ENCODE data around the gene IPO13. TPM values are rescaled to one million over a fixed set of nuclear protein-coding genes. Genes with fewer than 3 reads are reported as not detected.

IPO13 gene
- total RNA-seq, 1 donor from 2014 or later, result 22.1 TPM

DNA sequence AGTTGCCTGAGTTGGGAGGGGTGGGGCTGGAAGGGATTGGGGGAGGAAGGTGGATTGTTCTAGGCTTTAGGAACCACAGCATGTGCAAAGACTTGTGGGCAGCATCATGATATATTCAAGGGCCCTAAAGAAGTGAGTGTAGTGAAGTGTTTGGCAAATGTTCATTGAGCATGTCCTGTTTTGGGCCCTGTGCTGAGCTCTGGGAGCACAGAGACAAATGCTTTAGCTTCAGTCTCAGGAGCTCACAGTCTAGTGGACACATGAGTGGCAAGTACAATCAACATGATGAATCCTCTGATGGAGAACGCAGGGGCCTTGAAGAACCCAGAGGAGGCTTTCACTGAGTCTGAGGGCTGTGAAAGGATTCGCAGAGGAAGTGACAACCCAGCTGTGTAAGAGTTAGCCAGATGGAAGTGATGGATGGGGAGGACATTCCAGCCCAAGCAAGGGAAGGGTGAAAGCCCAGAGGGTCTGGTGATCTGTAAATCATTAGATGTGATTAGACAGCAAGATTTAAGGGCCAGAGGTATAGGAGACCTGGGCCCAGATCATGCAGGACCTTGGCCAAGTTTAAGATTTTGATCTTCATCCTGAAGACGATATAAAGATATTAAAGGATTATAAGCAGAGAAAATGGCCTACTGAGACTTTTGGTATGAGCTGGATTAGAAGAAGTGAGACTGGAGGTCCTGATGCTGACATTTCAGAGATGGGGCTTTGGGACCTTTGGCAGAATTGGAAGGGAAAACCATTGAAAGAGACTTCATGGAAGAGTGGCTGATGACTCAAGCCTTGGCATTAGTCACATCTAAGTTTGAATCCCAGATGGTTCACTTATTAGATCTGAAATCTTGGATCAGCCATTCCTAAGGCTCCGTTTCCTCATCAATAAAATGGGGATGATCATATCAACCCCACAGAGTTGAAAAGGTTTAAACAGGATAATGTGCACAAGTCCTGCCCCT lies 4.6 kb downstream of the IPO13 start:
- DNase-seq (ENCODE audit: low spot score), result no peak

DNA sequence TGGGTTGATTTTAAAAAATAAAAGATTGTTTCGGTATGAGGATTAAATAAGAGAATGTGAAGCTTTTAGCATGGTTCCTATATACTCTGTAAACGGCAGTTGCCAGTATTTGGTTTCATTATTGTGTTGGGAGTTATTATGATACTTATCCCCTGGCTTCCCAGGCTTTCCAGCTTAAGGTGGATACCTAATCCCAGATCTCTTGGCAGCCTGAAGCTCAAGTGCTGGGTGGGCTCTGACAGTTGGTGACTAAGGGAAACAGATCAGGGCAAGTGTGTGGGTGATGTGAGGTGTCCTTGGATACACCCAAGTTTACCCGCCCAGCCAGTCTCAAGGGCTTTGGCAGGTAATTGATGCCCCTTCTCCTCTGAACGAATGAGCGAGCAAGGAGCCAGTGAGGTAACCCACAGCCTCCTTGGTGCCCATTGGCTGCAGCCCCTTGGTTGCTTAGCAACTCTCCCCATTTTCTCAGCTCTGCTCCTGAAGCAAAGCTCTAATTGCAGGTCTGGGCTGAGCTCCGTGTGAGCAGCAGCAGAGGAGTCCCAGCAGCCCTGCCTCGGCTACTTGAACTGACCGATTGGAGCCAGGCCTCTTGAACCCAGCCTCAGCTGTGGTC lies 6.1 kb downstream of the IPO13 start:
- DNase-seq (ENCODE audit: low spot score), result no peak

DNA sequence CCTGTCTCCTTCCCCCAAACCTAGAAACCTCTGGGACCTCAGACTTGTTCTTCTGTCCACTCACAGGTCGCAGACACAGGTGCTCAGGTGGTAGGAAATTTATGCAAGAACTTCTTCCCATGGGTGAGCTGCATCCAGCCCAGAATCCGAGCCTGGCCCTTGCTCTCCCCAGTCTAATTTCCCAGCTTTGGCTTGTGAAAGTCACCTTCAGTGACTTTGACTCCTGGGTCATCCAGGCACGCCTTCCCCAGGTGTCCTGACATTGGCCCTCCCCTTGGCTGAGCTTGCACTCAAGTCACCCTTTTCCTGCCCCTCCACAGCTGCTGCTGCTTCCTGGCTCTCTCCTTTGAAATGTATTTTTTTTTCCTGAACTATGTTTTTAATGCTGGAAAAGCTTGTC lies 6.6 kb downstream of the IPO13 start:
- DNase-seq (ENCODE audit: low spot score), result no peak

DNA sequence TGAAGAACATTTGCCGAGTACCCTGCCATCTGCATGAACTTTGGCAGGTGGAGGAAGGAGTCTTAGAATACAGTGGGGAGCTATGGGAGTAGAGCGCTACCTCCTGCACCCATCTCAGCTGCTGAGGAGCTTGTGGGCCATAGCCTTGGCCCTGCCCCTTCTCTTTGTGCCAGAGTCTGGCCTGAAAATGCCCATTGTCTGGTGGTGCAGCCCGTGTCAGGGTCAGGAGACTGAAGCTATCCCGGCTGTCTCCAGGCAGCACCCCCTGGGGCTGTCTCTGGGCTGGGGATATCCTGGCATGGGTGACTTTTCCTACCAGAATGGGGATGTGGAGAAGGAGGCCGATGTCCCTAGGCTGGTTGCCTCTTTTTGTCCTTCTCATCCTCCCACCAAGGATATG lies 7.3 kb downstream of the IPO13 start:
- DNase-seq (ENCODE audit: low spot score), result no peak

DNA sequence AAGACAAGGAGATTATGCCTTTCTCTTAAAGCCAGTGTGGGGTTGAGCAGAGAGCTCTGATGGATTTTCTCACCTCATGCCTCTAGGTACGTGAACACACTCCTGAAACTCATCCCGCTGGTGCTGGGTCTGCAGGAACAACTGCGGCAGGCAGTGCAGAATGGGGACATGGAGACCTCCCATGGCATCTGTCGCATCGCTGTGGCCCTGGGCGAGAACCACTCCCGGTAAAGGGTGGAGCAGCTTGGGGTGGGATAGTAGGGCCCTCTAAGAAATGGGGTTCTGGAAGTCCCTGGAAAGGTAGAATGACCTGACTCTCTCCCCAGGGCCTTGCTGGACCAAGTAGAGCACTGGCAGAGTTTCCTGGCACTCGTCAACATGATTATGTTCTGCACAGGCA lies 9.5 kb downstream of the IPO13 start:
- no peak for DNase-seq (ENCODE audit: low spot score)

DNA sequence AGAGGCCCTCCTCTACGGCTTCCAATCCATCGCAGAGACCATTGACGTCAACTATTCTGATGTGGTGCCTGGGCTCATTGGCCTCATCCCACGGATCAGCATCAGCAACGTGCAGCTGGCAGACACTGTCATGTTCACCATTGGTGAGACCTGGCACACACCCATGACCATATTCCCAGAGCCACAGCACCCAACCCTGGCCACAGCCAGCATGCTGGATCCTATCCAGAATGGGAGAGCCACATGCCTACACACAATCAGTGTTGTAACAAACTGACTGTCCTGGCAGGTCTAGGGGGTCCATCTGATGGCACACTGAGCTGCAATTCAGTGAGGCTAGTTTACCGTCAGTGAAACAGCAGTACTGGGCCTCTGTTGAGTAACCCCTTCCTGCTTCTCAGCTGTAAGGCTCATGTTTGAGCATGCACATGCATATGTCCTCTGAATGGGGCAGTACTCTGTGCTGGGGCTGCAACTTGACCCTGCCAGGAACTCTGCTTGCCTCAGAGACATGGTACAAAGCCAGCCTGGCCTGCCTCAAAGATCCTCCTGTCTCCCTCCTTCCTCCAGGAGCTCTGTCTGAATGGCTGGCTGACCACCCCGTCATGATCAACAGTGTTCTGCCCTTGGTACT lies 10.8 kb downstream of the IPO13 start:
- no peak for DNase-seq (ENCODE audit: low spot score)

DNA sequence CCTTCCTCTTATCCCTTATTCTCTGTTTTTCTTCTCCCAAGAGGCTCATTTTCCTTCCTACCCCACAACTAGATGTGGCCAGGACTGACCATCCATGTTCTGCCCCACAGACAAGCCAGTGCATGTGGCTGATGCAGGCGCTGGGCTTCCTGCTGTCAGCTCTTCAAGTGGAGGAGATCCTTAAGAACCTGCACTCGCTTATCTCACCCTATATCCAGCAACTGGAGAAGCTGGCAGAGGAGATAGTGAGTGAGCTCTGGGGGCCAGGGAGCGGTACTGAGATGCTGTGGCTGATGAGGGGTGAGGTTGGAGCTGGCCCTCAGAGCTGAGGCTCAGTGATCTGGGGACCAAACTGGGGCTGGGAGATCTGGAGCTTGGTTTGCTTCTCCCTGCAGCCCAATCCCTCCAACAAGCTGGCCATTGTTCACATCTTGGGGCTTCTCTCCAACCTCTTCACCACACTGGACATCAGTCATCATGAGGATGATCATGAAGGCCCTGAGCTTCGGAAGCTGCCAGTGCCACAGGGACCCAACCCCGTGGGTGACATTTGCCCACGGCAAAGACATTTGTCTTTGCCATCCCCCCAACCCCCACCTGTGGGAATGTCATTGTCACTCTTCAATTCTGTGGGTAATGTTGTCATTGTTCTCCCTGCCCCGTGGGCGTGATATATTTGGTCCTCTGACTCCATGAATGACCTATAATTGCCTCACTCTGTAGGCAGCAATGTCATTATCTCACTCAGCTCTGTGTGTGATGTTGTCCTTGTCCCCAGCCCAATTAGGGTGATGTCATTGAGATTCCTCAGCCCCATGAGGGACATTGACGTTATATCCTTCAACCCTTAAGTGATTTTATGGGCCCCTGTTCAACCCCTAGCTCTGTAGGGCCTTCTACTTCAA lies 11.9 kb downstream of the IPO13 start:
- no peak for DNase-seq (ENCODE audit: low spot score)

DNA sequence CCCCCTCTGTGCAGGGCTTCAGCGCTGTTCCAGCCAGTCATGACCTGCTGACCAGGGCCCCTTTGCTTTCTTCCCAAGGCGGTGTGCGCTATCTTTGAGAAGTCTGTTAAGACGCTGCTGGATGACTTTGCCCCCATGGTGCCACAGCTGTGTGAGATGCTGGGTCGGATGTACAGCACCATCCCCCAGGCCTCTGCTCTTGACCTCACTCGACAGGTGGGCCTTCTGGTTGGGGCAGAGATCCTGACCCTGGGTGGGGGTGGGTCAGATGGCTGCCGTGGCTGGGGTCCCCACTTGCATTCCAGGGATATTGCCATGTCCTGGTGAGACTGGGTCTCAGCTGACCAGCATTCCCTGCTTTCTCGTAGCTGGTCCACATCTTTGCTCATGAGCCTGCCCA lies 14.0 kb downstream of the IPO13 start:
- no peak for DNase-seq (ENCODE audit: low spot score)

DNA sequence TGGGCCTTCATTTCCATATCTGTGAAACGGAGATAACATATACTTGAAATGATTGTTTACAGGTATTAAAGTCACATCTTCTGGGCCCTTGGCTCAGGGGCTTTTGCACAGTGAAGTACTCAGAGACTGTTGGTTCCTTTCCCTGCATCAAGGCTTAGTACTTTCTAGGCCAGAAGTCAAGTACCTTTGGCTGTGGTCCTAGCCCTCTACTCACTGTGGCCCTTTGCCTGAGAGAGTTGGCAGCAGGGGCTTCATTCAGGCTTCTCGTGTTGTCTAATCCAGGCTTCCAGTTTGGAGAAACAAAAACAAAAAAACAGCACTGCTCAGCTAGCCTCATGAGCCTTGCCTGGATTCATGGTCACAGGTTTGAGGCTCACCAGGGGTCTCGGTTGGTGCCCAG lies 14.9 kb downstream of the IPO13 start:
- DNase-seq (ENCODE audit: low spot score), result no peak

DNA sequence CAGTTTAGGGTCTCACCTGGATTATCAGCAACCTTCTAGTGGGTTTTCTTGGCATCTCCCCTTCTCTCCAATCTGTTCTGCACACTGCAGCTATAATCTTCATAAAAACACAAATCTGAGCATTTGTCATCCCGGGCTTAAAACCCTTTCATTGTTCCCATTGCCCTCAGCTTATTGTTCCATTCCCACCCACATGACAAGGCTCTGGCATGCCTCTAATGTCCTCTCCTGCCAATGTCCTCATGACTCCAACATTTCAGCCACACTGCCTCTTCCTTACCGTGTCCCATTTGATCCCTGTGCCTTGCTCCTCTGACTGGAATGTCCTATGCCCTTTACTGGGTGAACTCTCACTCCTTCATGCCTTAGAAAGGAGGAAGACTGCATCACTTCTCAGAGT lies 15.6 kb downstream of the IPO13 start:
- no peak for DNase-seq (ENCODE audit: low spot score)

DNA sequence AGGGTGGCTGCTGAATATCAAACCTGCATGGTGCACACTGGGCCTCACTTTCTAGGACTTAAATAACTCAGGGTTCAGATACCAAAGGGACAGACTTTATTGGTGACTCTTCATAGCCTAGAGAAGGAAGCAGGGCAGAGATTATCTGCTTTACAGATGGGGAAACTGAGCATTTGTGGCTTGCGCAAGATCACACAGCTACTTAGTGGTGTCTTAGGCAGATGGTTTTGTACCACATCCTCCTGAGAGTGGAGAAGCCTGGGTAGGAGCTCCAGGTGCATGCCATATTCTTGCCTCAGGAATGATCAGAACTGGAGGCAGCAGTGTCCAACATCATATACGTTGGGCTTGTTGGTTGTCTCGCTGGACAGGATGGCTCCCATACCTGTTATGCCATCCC lies 16.3 kb downstream of the IPO13 start:
- no peak for DNase-seq (ENCODE audit: low spot score)

DNA sequence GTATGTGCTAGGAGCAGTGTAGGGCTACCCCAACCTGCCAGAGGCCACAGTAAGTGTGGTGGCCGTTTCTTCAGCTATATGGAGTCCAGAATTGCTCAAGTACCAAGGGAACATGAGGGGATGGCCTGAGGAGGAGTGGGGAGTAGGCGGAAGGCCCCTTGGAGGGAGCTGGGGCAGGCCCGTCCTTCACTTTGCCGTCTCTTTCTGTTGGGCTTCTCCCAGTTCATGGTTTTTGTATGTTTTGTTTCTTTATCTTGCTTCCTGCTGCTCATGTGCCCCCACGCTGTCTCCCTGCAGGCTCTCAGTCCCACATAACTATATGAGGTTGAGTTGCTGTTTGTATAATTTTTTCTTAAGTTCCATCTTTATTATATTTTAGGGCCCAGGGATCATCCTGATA lies 17.1 kb downstream of the IPO13 start:
- no peak for DNase-seq (ENCODE audit: low spot score)

DNA sequence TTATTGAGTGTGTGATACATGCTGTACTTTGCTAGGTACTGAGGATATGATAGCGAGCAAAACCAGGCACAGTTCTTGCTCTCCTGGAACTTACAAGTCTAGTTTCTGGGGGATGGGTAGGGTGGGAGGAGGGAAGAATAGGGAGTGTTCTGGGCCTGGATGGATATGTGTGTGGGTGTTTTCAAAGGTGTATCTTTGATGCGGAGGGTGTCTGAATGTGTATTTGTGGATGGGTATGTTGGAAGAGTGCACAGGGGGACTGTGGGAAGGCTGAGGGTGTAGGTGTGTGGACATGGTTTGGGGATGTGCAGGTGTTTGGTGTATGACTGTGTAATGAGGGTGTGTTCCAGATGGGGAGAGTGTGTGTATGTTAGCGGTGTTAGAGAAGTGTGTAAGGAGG lies 18.6 kb downstream of the IPO13 start:
- DNase-seq (ENCODE audit: low spot score), result no peak

DNA sequence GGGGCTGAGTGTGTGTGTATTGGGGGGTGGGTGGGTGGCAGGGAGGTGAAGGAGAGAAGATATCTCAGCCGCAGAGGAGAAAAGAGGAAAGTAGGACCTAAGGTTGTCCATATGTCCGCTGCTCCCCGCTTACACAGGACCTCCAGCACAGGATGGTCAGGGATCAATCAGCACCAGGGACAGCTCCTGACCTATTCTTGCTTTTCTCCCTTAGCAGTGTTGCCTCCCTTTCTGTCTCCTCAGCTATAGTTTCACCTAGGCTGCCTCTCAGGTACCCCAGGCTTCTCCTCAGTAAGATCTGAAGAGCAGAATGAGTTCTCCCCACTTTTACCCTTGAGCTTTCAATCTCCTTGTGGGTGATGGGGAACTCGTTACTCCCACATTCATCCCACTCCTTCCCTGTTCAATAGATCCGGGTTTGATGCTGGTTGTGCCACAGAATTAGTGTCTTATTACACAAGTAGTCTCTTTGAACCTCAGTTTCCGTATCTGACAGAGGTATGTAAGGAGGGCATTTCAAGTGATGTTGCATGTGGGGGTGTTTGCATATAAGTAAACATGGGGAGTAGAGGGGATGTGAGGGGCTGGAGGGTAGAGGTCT lies 21.7 kb downstream of the IPO13 start:
- DNase-seq (ENCODE audit: low spot score), result no peak

DNA sequence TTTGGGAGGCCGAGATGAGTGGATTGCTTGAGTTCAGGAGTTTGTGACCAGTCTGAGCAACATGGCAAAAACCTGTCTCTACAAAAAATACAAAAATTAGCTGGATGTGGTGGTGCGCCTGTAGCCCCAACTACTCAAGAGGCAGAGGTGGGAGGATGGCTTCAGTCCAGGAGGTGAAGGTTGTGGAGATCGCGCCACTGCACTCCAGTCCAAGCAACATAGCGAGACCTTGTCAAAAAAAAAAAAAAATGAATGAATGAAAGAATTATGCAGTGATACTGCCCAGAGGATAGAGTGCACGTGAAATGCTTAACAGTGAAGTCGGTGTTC lies 22.6 kb downstream of the IPO13 start:
- no peak for DNase-seq (ENCODE audit: low spot score)

DNA sequence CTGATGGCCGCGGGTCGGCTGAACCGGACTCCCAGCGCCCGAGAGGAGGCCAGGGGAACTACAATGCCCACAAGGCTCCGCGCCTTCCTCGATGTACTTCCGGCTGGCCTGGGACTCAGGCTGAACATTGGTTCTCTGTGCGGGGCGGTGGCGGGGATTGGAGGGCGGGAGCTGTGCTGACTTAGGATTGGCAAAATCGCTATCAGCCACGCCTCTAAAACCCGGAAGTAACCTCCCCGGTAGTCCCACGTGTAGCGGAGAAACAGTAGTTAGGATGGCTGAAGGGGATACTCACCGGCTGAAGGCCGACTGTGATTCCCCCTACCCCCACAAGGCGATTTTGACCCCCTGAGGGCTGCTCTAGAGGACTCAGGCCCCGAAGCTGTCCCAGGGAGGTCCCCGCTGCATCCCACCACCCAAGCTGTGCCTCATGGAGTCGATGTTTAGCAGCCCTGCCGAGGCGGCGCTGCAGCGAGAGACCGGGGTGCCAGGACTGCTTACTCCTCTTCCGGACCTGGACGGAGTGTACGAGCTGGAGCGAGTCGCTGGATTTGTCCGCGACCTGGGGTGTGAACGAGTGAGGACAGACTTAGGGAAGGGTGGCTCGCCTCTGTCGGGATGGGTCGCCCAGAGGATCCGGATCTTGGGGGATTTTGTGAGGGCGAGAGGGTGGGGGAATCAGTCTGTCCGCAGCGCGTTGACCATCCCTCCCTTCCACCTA lies 23.2 kb downstream of the IPO13 start, which contains the start of gene DPH2:
TSS of gene DPH2 (plus strand) at position 265 of the 721 bp plus-strand sequence. CDS start at position 431, 166 bp downstream.
- DNase-seq (ENCODE audit: low spot score), result peak; percentile 98

DNA sequence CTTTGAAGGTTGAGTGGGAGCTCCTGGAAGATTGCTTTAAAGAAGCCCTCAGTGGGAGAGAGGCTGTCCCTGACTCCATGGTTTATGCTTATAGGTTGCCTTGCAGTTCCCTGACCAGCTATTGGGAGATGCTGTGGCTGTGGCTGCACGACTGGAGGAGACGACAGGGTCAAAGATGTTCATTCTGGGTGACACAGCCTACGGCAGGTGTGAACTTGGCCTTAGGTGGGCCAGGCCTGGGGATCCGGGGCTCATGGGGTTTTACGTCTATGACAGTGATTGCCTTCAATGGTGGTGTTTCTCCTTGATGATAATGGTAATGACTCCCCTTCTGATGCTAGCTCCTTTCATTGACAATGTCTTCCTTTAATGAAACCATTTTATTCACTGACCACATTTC lies 23.8 kb downstream of the IPO13 start:
- no peak for DNase-seq (ENCODE audit: low spot score)

DNA sequence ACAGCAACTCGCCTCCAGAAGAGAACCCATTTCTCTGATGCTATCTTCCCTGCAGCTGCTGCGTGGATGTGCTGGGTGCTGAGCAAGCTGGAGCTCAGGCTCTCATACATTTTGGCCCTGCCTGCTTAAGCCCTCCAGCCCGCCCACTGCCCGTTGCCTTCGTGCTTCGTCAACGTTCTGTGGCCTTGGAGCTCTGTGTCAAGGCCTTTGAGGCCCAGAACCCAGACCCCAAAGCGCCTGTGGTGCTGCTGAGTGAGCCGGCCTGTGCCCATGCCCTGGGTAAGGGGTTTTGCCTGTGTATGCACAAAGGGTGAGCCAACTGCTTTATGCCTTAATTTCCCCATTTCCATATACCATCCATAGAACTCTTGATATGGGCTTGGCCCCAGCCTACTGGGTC lies 24.2 kb downstream of the IPO13 start:
- DNase-seq (ENCODE audit: low spot score), result no peak

DNA sequence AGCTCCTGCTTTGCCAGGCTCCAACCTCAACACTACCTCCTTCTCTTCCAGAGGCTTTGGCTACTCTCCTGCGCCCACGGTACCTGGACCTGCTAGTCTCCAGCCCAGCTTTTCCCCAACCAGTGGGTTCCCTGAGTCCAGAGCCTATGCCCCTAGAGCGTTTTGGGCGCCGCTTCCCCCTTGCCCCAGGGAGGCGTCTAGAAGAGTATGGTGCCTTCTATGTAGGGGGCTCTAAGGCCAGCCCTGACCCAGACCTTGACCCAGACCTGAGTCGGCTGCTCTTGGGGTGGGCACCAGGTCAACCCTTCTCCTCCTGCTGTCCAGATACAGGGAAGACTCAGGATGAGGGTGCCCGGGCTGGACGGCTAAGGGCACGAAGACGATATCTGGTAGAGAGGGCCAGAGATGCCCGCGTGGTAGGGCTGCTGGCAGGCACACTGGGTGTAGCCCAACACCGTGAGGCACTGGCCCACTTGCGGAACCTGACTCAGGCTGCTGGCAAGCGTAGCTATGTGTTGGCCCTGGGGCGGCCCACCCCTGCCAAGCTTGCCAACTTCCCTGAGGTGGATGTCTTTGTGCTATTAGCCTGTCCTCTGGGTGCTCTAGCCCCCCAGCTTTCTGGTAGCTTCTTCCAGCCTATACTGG lies 24.7 kb downstream of the IPO13 start:
- no peak for DNase-seq (ENCODE audit: low spot score)

DNA sequence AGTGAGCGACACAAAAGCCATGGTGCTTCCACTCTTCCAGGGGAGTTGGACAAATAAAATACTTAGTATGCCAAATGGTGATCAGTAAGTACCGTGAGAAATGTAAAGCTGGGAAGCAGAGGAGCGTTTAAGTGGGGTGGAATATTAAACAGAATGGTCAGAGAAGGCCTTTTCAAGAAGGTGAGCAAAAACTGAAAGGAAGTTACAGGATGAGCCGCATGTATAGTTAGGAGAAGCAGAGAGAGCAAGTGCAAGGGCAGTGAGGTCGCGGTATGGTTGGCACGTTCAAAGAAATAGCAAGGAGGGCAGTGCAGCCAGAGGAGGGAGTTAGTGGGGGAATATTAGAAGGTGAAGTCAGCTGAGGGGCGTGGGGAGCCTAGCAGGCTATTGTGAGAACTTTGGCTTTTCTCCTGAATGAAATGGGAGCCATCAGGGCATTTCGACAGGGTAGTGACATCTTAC lies 27.3 kb downstream of the IPO13 start:
- DNase-seq (ENCODE audit: low spot score), result peak; percentile 51
